Mucosa of gallbladder (tissue), 1 donor: ENCODE data around the gene USP11. TPM values are rescaled to one million over a fixed set of nuclear protein-coding genes. Genes with fewer than 3 reads are reported as not detected.

Experiments
- total RNA-seq: library from RNA; stranded (reverse); gene quantifications from one replicate; pipeline ENCODE4 v1.2.1, GENCODE V29; 2021
- donor health status: DM: no; HTN: no; CAD: no.

Gene USP11
- total RNA-seq, 1 donor from 2014 or later = 59.0 TPM

Other genes starting within 250 kb of the USP11 start
- 7.6 TPM for gene RGN, start 154.6 kb upstream of the USP11 start, total RNA-seq
- gene NDUFB11, start 88.3 kb upstream of the USP11 start, total RNA-seq = 77.4 TPM
- 47.6 TPM for gene RBM10, start 87.8 kb upstream of the USP11 start, total RNA-seq
- 252 TPM for gene UBA1, start 39.2 kb upstream of the USP11 start, total RNA-seq
- 80.9 TPM for gene CDK16, start 14.3 kb upstream of the USP11 start, total RNA-seq
- gene ZNF157, start 137.6 kb downstream of the USP11 start, total RNA-seq = 0.29 TPM